NCI-H526 (cell line): ENCODE data around the gene SOX18.

Experiments
- DNase-seq, 2 experiments: peaks; one replicate each; lab custom pipeline; 2025; lab: John Stamatoyannopoulos, UW

Gene SOX18

GRCh38 chr20:64080813-64081623 is 31.6 kb upstream of the SOX18 start:
- DNase-seq = no peak

- DNase-seq = peak in 1 of 2 experiments; percentile 68
Measured at GRCh38 chr20:64080013-64080812, 30.8 kb upstream of the SOX18 start, which contains the start of gene OPRL1. OPRL1 (plus strand) TSS chr20:64080082; CDS start chr20:64092721, 12,639 bp downstream.

GRCh38 chr20:64079273-64080012 is 30.0 kb upstream of the SOX18 start, which contains the start of gene RGS19:
RGS19 (minus strand) TSS chr20:64079518; CDS start chr20:64076886, 2,632 bp downstream.
- peak in 1 of 2 experiments; percentile 91 for DNase-seq

- no peak for DNase-seq
Measured at GRCh38 chr20:64078934-64079272, 29.5 kb upstream of the SOX18 start.

GRCh38 chr20:64077876-64078551 is 28.6 kb upstream of the SOX18 start:
- no peak for DNase-seq

- no peak for DNase-seq
Measured at GRCh38 chr20:64077541-64077875, 28.1 kb upstream of the SOX18 start.

GRCh38 chr20:64077094-64077493 is 27.7 kb upstream of the SOX18 start:
- DNase-seq = no peak

GRCh38 chr20:64076061-64076997 is 26.9 kb upstream of the SOX18 start:
- no peak for DNase-seq

GRCh38 chr20:64075556-64075955 is 26.1 kb upstream of the SOX18 start:
- no peak for DNase-seq

GRCh38 chr20:64074963-64075362 is 25.5 kb upstream of the SOX18 start:
- no peak for DNase-seq

GRCh38 chr20:64074184-64074789 is 24.8 kb upstream of the SOX18 start:
- DNase-seq = no peak

- no peak for DNase-seq
Measured at GRCh38 chr20:64073476-64074183, 24.2 kb upstream of the SOX18 start.

GRCh38 chr20:64072498-64073063 is 23.1 kb upstream of the SOX18 start:
- DNase-seq = no peak

GRCh38 chr20:64071341-64072332 is 22.2 kb upstream of the SOX18 start:
- no peak for DNase-seq

GRCh38 chr20:64070244-64070993 is 21.0 kb upstream of the SOX18 start:
- DNase-seq = no peak

GRCh38 chr20:64069614-64070243 is 20.3 kb upstream of the SOX18 start:
- peak in 1 of 2 experiments; percentile 65 for DNase-seq

GRCh38 chr20:64069209-64069613 is 19.8 kb upstream of the SOX18 start:
- no peak for DNase-seq
